AG04450 (cell line): ENCODE data around the gene AMIGO3. TPM values are rescaled to one million over a fixed set of nuclear protein-coding genes. Genes with fewer than 3 reads are reported as not detected.
"Not testable (repeated sequence)": the region's sequence is repeated elsewhere in the genome, so short reads cannot be mapped to it uniquely, and the experiment has no call there.

Source experiments
- CTCF ChIA-PET: fragments of 300-600, 350-600 bp; formaldehyde crosslinking; extraction: SDS; loops from one replicate; lab custom pipeline; 2022; ENCODE audit warnings: antibody characterized with exemption, inconsistent platforms; lab: Charles Lee
- POLR2A ChIA-PET: fragments of 350-600 bp; formaldehyde crosslinking; extraction: SDS; loops from one replicate; lab custom pipeline; 2021; ENCODE audit warnings: antibody characterized with exemption, inconsistent platforms; lab: Yijun Ruan, JAX
- DNase-seq: peaks from one replicate; pipeline ENCODE4 v3.0.0-alpha.2; 2011; ENCODE audit warnings: low read depth, low spot score
- H3K27ac ChIP-seq: one replicate; pipeline ENCODE4 v1.5.1; 2012; ENCODE audit warnings: low read depth, low read length, control low read depth
- H3K27me3 ChIP-seq: one replicate; pipeline ENCODE4 v1.6.0; 2012; ENCODE audit warnings: low read length; ENCODE audit not compliant: control insufficient read depth, insufficient read depth
- H3K4me3 ChIP-seq: 2 replicates; pipeline ENCODE4 v1.5.1; 2011; ENCODE audit warnings: mild to moderate bottlenecking, low read depth, low read length, control low read depth
- H3K9me3 ChIP-seq: 2 replicates; pipeline ENCODE4 v1.5.1; 2012; ENCODE audit warnings: low read length; ENCODE audit not compliant: control insufficient read depth, insufficient read depth
- CTCF ChIP-seq: IDR thresholded peaks from 2 replicates; pipeline ENCODE4 v1.5.1; 2011; ENCODE audit warnings: low read depth, low read length, control low read depth, inconsistent platforms
- polyA plus RNA-seq: library from polyadenylated mRNA; depleted of rRNA; stranded (reverse); fragments of >200 nt; gene quantifications from 2 replicates; pipeline ENCODE4 v1.2.3, GENCODE V29; 2011

Gene AMIGO3
- polyA plus RNA-seq, 1 experiment: not detected

DNA sequence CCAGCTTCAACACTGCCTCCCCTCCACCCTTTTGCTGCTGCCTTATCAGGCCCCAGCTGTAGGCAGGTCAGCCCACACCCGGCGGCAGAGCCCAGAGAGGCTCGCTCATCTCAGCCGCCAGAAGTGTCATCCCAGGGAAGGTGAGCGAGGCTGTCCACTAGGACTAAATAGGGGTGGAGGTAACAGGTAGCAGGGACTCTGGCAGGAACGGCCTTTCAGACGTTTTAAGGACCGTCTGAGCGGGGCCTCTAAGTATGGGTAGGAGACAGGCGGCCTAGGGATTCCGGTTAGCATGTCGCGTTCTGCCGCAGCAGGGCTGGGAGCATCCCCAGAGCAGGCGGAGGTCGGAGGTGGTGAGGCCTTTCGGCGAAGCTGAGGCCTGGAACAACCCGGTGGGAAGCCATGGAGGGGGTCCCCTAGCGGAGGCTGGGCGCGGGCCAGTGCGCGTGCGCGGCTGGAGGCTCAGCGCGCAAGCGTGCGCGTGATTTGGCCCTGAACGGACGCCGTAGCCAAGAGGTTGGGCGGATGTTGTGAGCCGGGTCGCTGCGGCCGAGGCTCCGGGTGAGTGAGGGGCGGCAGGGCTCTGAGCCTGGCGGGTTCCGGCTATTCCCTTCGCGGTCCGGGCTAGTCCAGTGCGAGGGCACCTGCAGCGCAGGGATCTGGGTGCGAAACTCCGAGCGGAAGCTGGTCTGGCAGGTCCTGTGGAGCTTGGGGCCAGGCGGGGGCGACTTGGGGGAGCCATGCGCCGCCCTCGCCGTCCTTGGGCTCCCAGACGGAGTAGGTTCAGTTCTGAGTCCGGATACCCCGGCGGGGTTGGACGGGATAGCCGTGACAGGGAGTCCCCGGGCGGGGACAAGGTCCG lies 30.2 kb downstream of the AMIGO3 start, which contains the start of the genes MST1 and RNF123:
Gene MST1 (minus strand): TSS at position 429 of the 862 bp plus-strand sequence. CDS start 783 bp downstream, outside the sequence.
Gene RNF123 (plus strand): TSS at position 512 of the 862 bp plus-strand sequence. CDS start 1,609 bp downstream, outside the sequence.
- Histone ChIP-seq H3K9me3 (no peaks in the 10 kb centered on the region; the same call in 1 of the 2 replicates), H3K27me3 (no peaks in the 10 kb centered on the region), H3K4me3 (peak within 1 kb of the TSS; percentile 95), H3K27ac (peak within 1 kb of the TSS; percentile 52)
- peak; percentile 78 for DNase-seq
- ChIA-PET CTCF (no interaction called here), POLR2A (no interaction called here)
- TF ChIP-seq CTCF: peak; percentile 48

DNA sequence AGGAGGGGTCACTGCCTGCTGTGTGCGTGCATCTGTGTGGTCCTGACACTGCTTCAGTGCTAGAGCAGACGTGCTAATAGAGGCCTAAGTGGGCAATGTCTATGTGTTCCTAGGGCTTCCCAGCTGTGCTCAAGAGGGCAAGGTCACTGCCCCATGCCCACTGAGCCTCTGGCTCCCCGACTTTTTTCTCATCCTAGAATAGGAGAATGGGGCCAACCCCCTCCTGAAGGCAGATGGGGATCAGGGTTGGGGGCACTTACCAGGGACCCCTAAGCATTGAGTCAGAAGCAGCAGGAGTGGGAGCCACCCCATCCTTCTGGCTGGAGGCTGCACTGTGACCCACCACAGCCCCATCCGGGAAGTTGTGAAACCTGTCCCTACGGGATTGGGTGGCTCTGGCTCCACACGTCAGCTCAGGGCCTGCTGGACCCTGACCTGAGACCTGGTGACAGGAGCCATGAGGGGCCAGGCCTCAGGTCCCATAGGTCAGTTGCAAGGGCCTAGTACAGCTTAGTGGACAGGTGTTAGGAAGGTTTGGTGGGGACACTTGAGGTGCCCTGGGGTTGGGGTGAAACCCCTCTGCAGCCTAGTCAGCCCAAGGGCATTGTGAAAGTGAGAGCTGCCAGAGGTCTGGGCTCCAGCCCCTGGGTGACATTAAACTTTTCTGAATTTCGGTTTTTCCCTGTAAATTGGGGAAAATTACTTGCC lies 31.0 kb downstream of the AMIGO3 start:
- H3K27ac ChIP-seq, H3K9me3 ChIP-seq, H3K27me3 ChIP-seq, POLR2A ChIA-PET, CTCF ChIA-PET, DNase-seq: not testable (repeated sequence)
- H3K4me3 ChIP-seq: peak overlapping the region; percentile 95

DNA sequence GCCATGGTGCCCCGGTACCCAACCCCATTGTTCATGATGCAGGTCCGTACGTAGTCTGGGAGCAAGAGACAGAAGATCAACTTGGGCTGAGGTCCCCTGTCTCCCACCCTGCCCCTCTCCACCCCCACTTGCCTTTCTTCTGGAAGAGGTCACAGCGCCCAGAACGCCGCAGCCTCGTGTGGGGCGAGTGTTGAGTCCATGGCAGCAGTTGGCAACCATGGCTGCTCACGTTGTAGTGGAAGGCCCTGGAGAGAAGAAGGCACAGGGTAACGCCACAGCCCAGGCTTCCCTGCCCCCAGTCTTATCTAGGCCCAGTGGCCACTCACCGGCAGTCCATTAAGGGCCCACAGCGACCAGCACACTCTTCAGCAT lies 32.1 kb downstream of the AMIGO3 start:
- CTCF ChIA-PET: not testable (repeated sequence)

DNA sequence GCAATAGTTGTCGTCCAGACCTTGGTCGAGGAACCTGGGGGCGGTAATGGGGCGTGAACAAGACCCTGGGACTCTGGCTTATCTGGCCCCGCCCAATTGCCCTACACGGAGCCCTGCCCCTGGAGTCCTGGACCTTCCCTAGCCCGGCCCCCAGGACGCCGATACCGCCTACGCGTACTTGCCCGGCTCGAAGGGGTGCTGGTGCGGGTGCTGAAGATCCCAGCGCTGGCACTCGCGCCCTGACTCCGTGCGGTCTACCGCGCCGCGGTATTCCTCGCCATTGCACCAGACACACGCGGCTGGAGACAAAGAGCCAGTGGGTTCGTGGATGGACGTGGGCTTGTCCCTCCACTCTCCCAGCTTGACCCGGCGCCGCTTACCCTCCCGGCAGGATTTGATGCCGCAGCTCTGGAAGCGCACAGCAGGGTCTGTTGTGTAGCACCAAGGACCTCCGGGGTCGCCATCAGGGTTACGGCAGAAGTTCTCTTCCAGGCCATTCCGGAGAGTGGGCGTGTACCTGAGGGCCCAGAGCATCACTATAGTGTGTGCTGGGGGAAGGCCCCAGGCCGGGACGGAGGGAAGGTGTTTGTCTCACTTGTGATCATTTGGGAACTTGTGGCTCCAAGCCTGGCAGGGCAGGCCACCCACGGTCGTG lies 32.6 kb downstream of the AMIGO3 start:
- not testable (repeated sequence) for DNase-seq

More for the DNA sequence above, 32.1 kb downstream of the AMIGO3 start:
- DNase-seq, POLR2A ChIA-PET, H3K4me3 ChIP-seq, H3K9me3 ChIP-seq, H3K27ac ChIP-seq, H3K27me3 ChIP-seq: not testable (repeated sequence)

DNA sequence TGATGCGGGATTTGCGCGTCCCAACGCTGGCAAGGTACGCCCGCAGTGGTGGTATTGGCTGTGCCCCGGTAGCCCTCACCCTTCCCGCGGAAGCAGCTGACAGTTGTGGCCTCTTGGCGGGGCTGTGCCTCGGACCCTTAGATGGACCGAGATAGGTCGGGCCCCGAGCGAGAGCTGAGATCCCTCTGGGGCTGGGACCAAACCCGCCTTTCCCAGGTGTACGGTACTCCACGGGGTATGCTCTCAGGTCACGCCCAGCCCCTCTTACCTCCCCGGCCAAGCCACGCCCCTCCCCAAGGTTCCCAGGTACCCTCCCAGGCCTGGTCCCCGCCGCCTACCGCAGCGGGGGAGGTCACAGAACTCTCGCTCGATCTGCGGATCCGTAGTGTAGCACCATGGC lies 33.1 kb downstream of the AMIGO3 start:
- POLR2A ChIA-PET, H3K27ac ChIP-seq, DNase-seq, CTCF ChIA-PET, H3K9me3 ChIP-seq, H3K27me3 ChIP-seq: not testable (repeated sequence)
- peak overlapping the region; percentile 39 for H3K4me3 ChIP-seq

More for the DNA sequence above, 32.6 kb downstream of the AMIGO3 start:
- H3K9me3 ChIP-seq, CTCF ChIA-PET, H3K27me3 ChIP-seq, POLR2A ChIA-PET, H3K27ac ChIP-seq: not testable (repeated sequence)
- peak overlapping the region; percentile 39 for H3K4me3 ChIP-seq

- CTCF ChIA-PET, POLR2A ChIA-PET: not testable (repeated sequence)
These were observed 33.6 kb downstream of the AMIGO3 start for GRCh38 chr3:49685846-49686245.

GRCh38 chr3:49685103-49685502 lies 34.4 kb downstream of the AMIGO3 start:
- CTCF ChIA-PET, DNase-seq, H3K27ac ChIP-seq: not testable (repeated sequence)

More at GRCh38 chr3:49685846-49686245, 33.6 kb downstream of the AMIGO3 start:
- not testable (repeated sequence) for H3K27ac ChIP-seq, H3K9me3 ChIP-seq, DNase-seq, H3K4me3 ChIP-seq, H3K27me3 ChIP-seq

DNA sequence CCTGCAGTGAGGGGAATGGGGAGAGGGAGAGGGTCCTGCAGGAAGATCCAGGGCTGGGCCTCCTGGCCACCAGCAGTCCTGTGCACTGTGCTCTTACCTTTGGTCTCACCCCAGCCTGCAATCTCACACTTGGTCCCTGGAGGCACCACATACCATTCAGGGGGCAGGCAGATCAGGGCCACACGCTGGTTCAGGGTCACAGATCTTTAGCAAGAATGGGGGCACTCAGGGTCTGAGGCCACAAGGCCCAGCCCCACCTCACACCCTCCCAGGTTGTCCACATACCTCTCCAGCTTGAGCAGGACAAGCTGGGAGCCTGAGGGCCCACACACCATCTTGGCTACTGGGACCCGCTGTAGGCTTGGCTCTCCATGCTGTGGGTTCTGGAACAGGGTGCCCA lies 35.0 kb downstream of the AMIGO3 start:
- H3K27ac ChIP-seq, H3K9me3 ChIP-seq, DNase-seq, H3K27me3 ChIP-seq, CTCF ChIA-PET, H3K4me3 ChIP-seq, POLR2A ChIA-PET: not testable (repeated sequence)

More at GRCh38 chr3:49685103-49685502, 34.4 kb downstream of the AMIGO3 start:
- H3K4me3 ChIP-seq, POLR2A ChIA-PET, H3K27me3 ChIP-seq, H3K9me3 ChIP-seq: not testable (repeated sequence)
